NAMALWA (cell line): Measurements from ENCODE around the gene SULT6B1.
"Not testable (repeated sequence)": the region's sequence is repeated elsewhere in the genome, so short reads cannot be mapped to it uniquely, and the experiment has no call there.

Experiments used
- DNase-seq: peaks from one replicate; pipeline ENCODE4 v3.0.0-alpha.2; 2015; ENCODE audit warnings: low spot score

The SULT6B1 gene

GRCh38 chr2:37196320-37197195 is 8.1 kb upstream of the SULT6B1 start, which contains the start of gene CEBPZOS:
TSS of gene CEBPZOS (plus strand) at chr2:37196496. CDS start at chr2:37199705, 3,209 bp downstream.
- peak; percentile 88 for DNase-seq

- not testable (repeated sequence) for DNase-seq
These were observed 7.4 kb upstream of the SULT6B1 start for GRCh38 chr2:37195862-37196319.

- DNase-seq: no peak
These were observed 4.1 kb upstream of the SULT6B1 start for GRCh38 chr2:37192551-37192950.

GRCh38 chr2:37191747-37192146 is 3.3 kb upstream of the SULT6B1 start:
- DNase-seq: no peak

- no peak for DNase-seq
These were observed 2.8 kb upstream of the SULT6B1 start for GRCh38 chr2:37191253-37191652.

- no peak for DNase-seq
These were observed 1.8 kb upstream of the SULT6B1 start for GRCh38 chr2:37190290-37190689.

GRCh38 chr2:37189452-37190153 is 1.1 kb upstream of the SULT6B1 start:
- no peak for DNase-seq

- no peak for DNase-seq
These were observed 6.5 kb downstream of the SULT6B1 start for GRCh38 chr2:37181726-37182684.

- no peak for DNase-seq
These were observed 7.8 kb downstream of the SULT6B1 start for GRCh38 chr2:37180640-37181039.

GRCh38 chr2:37180006-37180639 is 8.3 kb downstream of the SULT6B1 start:
- DNase-seq: peak; percentile 31

- DNase-seq: no peak
These were observed 14.7 kb downstream of the SULT6B1 start for GRCh38 chr2:37173741-37174140.

- no peak for DNase-seq
These were observed 16.9 kb downstream of the SULT6B1 start for GRCh38 chr2:37171624-37171950.

- DNase-seq: peak; percentile 73
These were observed 20.1 kb downstream of the SULT6B1 start for GRCh38 chr2:37168217-37168981.

GRCh38 chr2:37167636-37168180 is 20.8 kb downstream of the SULT6B1 start:
- DNase-seq: no peak

GRCh38 chr2:37164757-37165156 is 23.7 kb downstream of the SULT6B1 start:
- DNase-seq: no peak

- DNase-seq: peak; percentile 89
These were observed 31.4 kb downstream of the SULT6B1 start, which contains the start of gene EIF2AK2 for GRCh38 chr2:37156857-37157714. TSS of gene EIF2AK2 (minus strand) at chr2:37156980. CDS start at chr2:37147806, 9,174 bp downstream.

GRCh38 chr2:37156071-37156856 is 32.2 kb downstream of the SULT6B1 start:
- DNase-seq: peak; percentile 47

GRCh38 chr2:37154785-37155184 is 33.7 kb downstream of the SULT6B1 start:
- peak; percentile 24 for DNase-seq
